ENCODE measurements around the gene WNT9B. TPM values are rescaled to one million over a fixed set of nuclear protein-coding genes. Genes with fewer than 3 reads are reported as not detected.

The WNT9B gene
- total and polyA plus RNA-seq, 2 donors (not counting 1 experiment from before 2014, with no cell fraction given) = not detected

- TF ChIP-seq CTCF (conservative IDR thresholded peaks at IDR 0.05 in 1 of 2, IDR thresholded peaks at IDR 0.05 in 1 of 2; ENCODE audit: low read depth in 1 of 2, low read length in 2 of 2) = no peak
- no peak for TF ChIP-seq EZH2 (IDR thresholded peaks at IDR 0.05; ENCODE audit: low read length, missing control alignments)
- Histone ChIP-seq H3K4me1 (ENCODE audit: control insufficient read depth, extremely low read depth, insufficient read depth, low read length) (no peaks in the 10 kb centered on the region), H2AFZ (ENCODE audit: low read length) (no peak overlapping the region), H3K9ac (ENCODE audit: insufficient read depth, low read length) (no peak overlapping the region), H3K36me3 (ENCODE audit: control insufficient read depth, insufficient read depth, low read length) (no peaks in the 10 kb centered on the region), H3K4me3 (replicated peaks in 1 of 4; ENCODE audit: control extremely low read depth in 1 of 4, insufficient read depth in 1 of 4, low read depth in 3 of 4, low read length in 4 of 4) (no peak overlapping the region), H3K27ac (ENCODE audit: insufficient read depth, low read length) (no peak overlapping the region), H3K4me2 (ENCODE audit: extremely low read depth, insufficient read depth, low read length) (no peak overlapping the region), H3K79me2 (ENCODE audit: control insufficient read depth, insufficient read depth, low read length) (no peaks in the 10 kb centered on the region), H3K27me3 (ENCODE audit: control insufficient read depth, insufficient read depth, low read length) (peaks cover 7% of the 10 kb centered on the region), H4K20me1 (ENCODE audit: control insufficient read depth, extremely low read depth, insufficient read depth, low read length) (no peaks in the 10 kb centered on the region), H3K9me3 (ENCODE audit: control insufficient read depth, insufficient read depth, low read depth, low read length) (no peaks in the 10 kb centered on the region)
- no peak for DNase-seq (ENCODE audit: low read depth in 2 of 2)
Observed at GRCh38 chr17:46859996-46860395, 8.6 kb downstream of the WNT9B start.

DNA sequence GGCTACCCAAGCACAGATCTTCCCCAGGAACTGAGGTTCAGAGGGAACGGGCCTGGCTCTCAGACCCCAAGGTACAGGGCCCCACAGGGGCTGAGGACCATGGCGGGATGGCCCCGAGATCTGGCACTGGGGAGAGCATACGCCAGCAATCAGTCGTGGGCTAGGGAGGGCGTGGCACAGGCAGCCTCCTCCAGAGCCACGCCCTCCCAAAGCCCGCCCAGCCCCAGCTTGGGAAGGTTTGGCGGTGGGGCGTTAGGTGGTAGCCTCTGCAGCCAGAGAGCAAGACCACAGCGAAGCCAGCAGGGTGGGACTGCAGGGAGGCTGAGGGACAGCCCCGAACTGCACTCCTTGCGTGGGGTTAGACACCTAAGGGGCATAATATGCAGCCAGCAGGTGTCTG lies 11.6 kb downstream of the WNT9B start:
- H3K9ac ChIP-seq (ENCODE audit: insufficient read depth, low read length) = no peak overlapping the region
- no peak for DNase-seq (ENCODE audit: low read depth in 2 of 2)
- no peaks in the 10 kb centered on the region for H4K20me1 ChIP-seq (ENCODE audit: control insufficient read depth, extremely low read depth, insufficient read depth, low read length)
- H3K9me3 ChIP-seq (ENCODE audit: control insufficient read depth, insufficient read depth, low read depth, low read length) = no peaks in the 10 kb centered on the region
- H3K4me2 ChIP-seq (ENCODE audit: extremely low read depth, insufficient read depth, low read length) = no peak overlapping the region
- no peaks in the 10 kb centered on the region for H3K79me2 ChIP-seq (ENCODE audit: control insufficient read depth, insufficient read depth, low read length)
- H3K4me1 ChIP-seq (ENCODE audit: control insufficient read depth, extremely low read depth, insufficient read depth, low read length) = no peaks in the 10 kb centered on the region
- H3K27ac ChIP-seq (ENCODE audit: insufficient read depth, low read length) = no peak overlapping the region
- peaks cover 8% of the 10 kb centered on the region for H3K27me3 ChIP-seq (ENCODE audit: control insufficient read depth, insufficient read depth, low read length)
- no peaks in the 10 kb centered on the region for H3K36me3 ChIP-seq (ENCODE audit: control insufficient read depth, insufficient read depth, low read length)
- no peak overlapping the region for H3K4me3 ChIP-seq (replicated peaks in 1 of 4; ENCODE audit: control extremely low read depth in 1 of 4, insufficient read depth in 1 of 4, low read depth in 3 of 4, low read length in 4 of 4)
- no peak overlapping the region for H2AFZ ChIP-seq (ENCODE audit: low read length)
- no peak for TF ChIP-seq CTCF (conservative IDR thresholded peaks at IDR 0.05 in 1 of 2, IDR thresholded peaks at IDR 0.05 in 1 of 2; ENCODE audit: low read depth in 1 of 2, low read length in 2 of 2)
- no peak for TF ChIP-seq EZH2 (IDR thresholded peaks at IDR 0.05; ENCODE audit: low read length, missing control alignments)

DNA sequence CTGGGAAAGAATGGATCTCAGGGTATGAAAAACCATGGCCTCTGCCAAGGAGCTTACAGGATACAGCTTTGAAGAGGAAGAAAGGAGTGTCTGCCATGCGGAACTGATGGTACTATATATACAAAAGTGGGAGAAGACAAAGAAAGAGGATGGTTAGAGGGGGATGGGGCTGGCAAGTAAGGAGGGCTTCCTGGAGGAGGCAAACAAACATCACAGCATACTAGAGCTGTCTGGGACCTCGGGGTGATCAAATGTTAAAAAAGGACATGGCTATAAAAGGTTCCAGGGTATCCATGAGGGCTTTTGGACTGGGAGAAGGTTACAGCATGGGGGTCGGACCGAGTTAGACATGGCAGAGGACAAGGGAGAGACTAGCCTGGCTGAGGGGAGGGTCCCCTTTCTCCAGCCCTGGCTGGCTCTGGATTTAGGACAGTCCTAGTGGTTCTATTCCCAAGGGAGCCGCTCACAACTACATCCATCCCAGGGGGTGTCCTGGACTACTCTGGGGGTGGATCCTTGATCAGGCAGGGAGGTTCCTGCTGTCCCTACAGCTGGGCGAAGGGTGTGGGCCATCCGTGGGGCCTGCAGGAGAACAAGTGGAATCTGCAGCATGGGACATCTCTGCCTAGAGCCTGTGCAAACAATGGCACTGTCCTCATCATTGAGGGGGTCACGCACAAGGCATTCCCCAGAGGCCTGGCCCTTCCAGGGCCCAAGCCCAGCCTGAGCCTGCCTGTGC lies 12.2 kb downstream of the WNT9B start:
- Histone ChIP-seq H4K20me1 (ENCODE audit: control insufficient read depth, extremely low read depth, insufficient read depth, low read length) (no peaks in the 10 kb centered on the region), H3K4me2 (ENCODE audit: extremely low read depth, insufficient read depth, low read length) (no peak overlapping the region), H3K36me3 (ENCODE audit: control insufficient read depth, insufficient read depth, low read length) (no peaks in the 10 kb centered on the region), H3K27me3 (ENCODE audit: control insufficient read depth, insufficient read depth, low read length) (peaks cover 8% of the 10 kb centered on the region), H3K27ac (ENCODE audit: insufficient read depth, low read length) (no peak overlapping the region), H2AFZ (ENCODE audit: low read length) (no peak overlapping the region), H3K4me3 (replicated peaks in 1 of 4; ENCODE audit: control extremely low read depth in 1 of 4, insufficient read depth in 1 of 4, low read depth in 3 of 4, low read length in 4 of 4) (no peak overlapping the region), H3K9ac (ENCODE audit: insufficient read depth, low read length) (no peak overlapping the region), H3K79me2 (ENCODE audit: control insufficient read depth, insufficient read depth, low read length) (no peaks in the 10 kb centered on the region), H3K4me1 (ENCODE audit: control insufficient read depth, extremely low read depth, insufficient read depth, low read length) (no peaks in the 10 kb centered on the region), H3K9me3 (ENCODE audit: control insufficient read depth, insufficient read depth, low read depth, low read length) (no peaks in the 10 kb centered on the region)
- DNase-seq (ENCODE audit: low read depth in 2 of 2) = no peak
- peak; percentile 48 for TF ChIP-seq EZH2 (IDR thresholded peaks at IDR 0.05; ENCODE audit: low read length, missing control alignments)
- no peak for TF ChIP-seq CTCF (conservative IDR thresholded peaks at IDR 0.05 in 1 of 2, IDR thresholded peaks at IDR 0.05 in 1 of 2; ENCODE audit: low read depth in 1 of 2, low read length in 2 of 2)
